ENCODE data around the gene HEXB. TPM values are rescaled to one million over a fixed set of nuclear protein-coding genes. Genes with fewer than 3 reads are reported as not detected.

The HEXB gene
- total RNA-seq, 5 donors from 2014 or later (not counting 1 experiment from before 2014, with no cell fraction given): 32.5 to 52.0 (median 44.0) TPM

DNA sequence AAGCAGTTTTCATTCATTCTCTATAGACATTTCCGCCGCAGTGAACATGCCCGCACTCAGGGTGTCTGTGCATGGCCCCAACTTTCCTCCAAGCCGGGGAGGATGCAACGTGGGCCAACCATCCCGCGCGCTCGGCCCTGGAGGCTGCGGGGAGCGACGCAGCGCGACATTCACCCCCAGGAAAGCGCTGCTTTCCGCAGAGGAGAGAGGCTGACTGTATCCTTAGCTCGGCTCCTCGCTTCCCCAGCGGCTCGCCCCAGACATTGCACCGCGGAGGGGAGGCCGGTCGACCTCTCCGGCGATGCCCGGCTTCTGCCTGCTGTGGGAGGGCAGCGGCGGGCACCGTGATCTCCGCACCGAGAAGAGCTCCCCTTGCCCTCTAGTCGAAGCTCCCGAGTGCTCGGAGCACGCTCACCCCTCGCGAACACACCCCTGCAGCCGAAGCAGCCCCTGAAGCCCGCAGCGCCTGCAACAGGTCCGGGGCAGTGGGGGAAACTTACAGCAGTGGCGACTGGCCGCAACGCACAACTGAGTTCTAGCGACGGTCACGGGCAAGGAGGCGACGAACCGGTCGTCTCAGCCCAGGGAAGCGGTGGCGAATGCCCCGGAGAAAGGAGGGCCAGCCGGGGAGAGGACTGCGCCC lies 45.1 kb upstream of the HEXB start:
- peak overlapping the region; percentile 61 to 85 for H3K4me3 ChIP-seq (ENCODE audit: control insufficient read depth in 1 of 2, extremely low read depth in 1 of 2, low read length in 1 of 2)
- H3K27ac ChIP-seq (ENCODE audit: low read length): no peak overlapping the region
- ChIA-PET CTCF (interaction anchor here (0.7 to 2.0 kb wide), 9 partner anchors 9 to 697 kb away, joined by 3 to 9 read pairs (median 3); no protein-coding TSS in a partner anchor), POLR2A (interaction anchor here in 1 of 2 donors (0.6 to 1.0 kb wide), 3 partner anchors 9 to 70 kb away, joined by 3 to 8 read pairs (median 4); no protein-coding TSS in a partner anchor)
- WGBS (ENCODE audit: insufficient coverage): 1% methylated on average over 54 of the region's 57 CpGs
- H3K27me3 Mint-ChIP-seq: peaks cover 8 to 16% of the 10 kb centered on the region in 2 donors
- peaks cover 5% of the 10 kb centered on the region for H3K36me3 Mint-ChIP-seq
- H3K27ac Mint-ChIP-seq: peak overlapping the region in 1 of 2 donors; percentile 34
- peaks cover 28 to 38% (median 31%) of the 10 kb centered on the region in 3 donors for H3K4me1 Mint-ChIP-seq
- no peaks in the 10 kb centered on the region for H3K36me3 ChIP-seq (ENCODE audit: control insufficient read depth in 2 of 2, extremely low read depth in 1 of 2, insufficient read depth in 1 of 2, low read length in 1 of 2)
- H3K27me3 ChIP-seq (replicated peaks in 1 of 2; ENCODE audit: control insufficient read depth in 2 of 2, extremely low read depth in 1 of 2, insufficient read depth in 2 of 2, low read length in 1 of 2): peaks cover 0 to 24% of the 10 kb centered on the region in 2 experiments
- H3K4me1 ChIP-seq (ENCODE audit: control insufficient read depth in 1 of 2, extremely low read depth in 1 of 2, insufficient read depth in 2 of 2, low read length in 2 of 2): peaks cover 16 to 34% of the 10 kb centered on the region in 2 experiments
- H3K4me3 Mint-ChIP-seq: peak overlapping the region; percentile 83 to 91 (median 87)
- ATAC-seq (replicated peaks in 1 of 4) (peak; percentile 32 to 43 (median 40)), DNase-seq (peak in 24 of 35 experiments; percentile 2 to 52 (median 22))
- H3K9me3 Mint-ChIP-seq: no peaks in the 10 kb centered on the region
- H3K9me3 ChIP-seq: no peaks in the 10 kb centered on the region

DNA sequence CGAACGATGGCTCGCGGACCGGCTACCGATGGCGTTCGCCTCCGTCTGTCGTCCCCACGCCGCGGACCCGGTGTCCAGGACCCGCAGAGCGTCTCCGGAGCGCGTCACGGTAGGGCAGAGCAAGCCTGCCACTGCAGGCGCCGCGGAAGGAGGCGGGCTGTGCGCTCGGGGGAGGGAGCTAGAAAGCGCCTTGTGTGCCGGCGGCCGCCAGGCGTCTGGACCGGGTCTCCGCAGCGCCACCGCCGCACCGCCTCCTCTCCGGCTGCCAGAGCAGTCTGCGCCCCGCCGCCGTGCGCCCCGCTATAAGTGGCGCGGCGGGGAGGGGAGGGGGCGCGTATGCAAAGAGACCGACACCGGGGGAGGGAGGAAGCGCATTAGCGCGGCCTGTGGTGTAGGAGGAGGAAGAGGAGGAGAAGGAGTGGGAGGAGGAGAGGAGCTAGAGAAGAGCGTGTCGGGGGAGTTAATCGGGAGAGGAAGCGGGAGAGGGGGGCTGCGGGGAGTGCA lies 44.5 kb upstream of the HEXB start, which contains the start of gene ENC1:
TSS of gene ENC1 (minus strand) at position 279 of the 504 bp plus-strand sequence. CDS start 4,243 bp downstream, outside the sequence.
- H3K9me3 Mint-ChIP-seq: no peaks in the 10 kb centered on the region
- DNase-seq: peak; percentile 47 to 85 (median 71)
- H3K4me3 ChIP-seq (ENCODE audit: control insufficient read depth in 1 of 2, extremely low read depth in 1 of 2, low read length in 1 of 2): peak within 1 kb of the TSS; percentile 61 to 85
- ChIA-PET POLR2A (interaction anchor here in 1 of 2 donors (0.6 to 1.0 kb wide), 4 partner anchors 10 to 71 kb away, joined by 3 to 8 read pairs (median 4); no protein-coding TSS in a partner anchor), CTCF (interaction anchor here (0.5 to 2.0 kb wide), 12 partner anchors 9 to 866 kb away, joined by 3 to 9 read pairs (median 3); no protein-coding TSS in a partner anchor)
- peak; percentile 85 to 89 (median 86) for ATAC-seq (replicated peaks in 1 of 4)
- peaks cover 4% of the 10 kb centered on the region for H3K36me3 Mint-ChIP-seq
- WGBS (ENCODE audit: insufficient coverage): under 1% methylated on average over 57 of the region's 59 CpGs
- H3K27ac Mint-ChIP-seq: peak within 1 kb of the TSS in 1 of 2 donors; percentile 34
- peaks cover 0 to 24% of the 10 kb centered on the region in 2 experiments for H3K27me3 ChIP-seq (replicated peaks in 1 of 2; ENCODE audit: control insufficient read depth in 2 of 2, extremely low read depth in 1 of 2, insufficient read depth in 2 of 2, low read length in 1 of 2)
- H3K4me1 Mint-ChIP-seq: peaks cover 28 to 38% (median 31%) of the 10 kb centered on the region in 3 donors
- no peaks in the 10 kb centered on the region for H3K36me3 ChIP-seq (ENCODE audit: control insufficient read depth in 2 of 2, extremely low read depth in 1 of 2, insufficient read depth in 1 of 2, low read length in 1 of 2)
- H3K4me3 Mint-ChIP-seq: peak within 1 kb of the TSS; percentile 83 to 91 (median 87)
- H3K27ac ChIP-seq (ENCODE audit: low read length): no peak within 1 kb of the TSS
- H3K9me3 ChIP-seq: no peaks in the 10 kb centered on the region
- H3K4me1 ChIP-seq (ENCODE audit: control insufficient read depth in 1 of 2, extremely low read depth in 1 of 2, insufficient read depth in 2 of 2, low read length in 2 of 2): peaks cover 16 to 34% of the 10 kb centered on the region in 2 experiments
- peaks cover 8 to 14% of the 10 kb centered on the region in 2 donors for H3K27me3 Mint-ChIP-seq

DNA sequence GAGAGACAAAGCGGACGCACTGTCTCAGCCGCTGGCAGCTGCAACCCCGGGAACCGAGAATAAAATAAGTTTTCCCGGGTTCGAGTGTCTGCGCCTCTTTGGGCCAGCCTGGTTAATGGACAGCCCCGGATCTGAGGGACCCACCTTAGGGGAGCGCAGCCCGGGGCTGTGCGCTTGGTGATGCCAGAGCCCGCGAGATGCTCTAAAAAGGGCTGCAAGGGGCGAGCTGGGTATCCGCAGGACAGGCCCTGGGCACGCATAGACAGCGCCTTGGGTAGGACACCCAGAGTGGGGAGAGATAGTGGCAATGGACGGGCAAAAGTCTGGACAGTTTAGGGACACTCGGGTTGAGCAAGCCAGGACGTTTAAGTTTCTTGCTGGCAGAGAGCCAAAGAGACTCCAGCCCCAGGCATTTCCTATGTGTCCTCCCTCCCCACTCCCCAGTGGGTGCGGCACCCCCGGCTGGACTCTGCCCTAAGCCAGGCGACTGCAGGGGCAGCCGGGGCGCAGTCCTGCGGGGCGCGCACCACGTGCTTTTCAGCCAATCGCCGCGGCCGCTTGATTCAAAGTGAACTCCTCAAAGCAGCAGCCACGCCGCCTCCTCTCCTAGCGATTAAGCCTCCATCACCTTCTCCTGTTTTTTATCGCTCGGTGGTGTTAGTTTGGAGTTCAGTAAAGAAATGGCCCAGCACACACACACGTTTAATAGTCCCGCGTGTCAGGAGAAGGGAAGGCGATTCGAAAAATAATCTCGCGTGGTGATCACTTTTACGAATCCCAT lies 43.9 kb upstream of the HEXB start:
- no peak overlapping the region for H3K27ac ChIP-seq (ENCODE audit: low read length)
- Mint-ChIP-seq H3K4me3 (peak overlapping the region; percentile 83 to 91 (median 87)), H3K36me3 (no peaks in the 10 kb centered on the region), H3K9me3 (no peaks in the 10 kb centered on the region), H3K4me1 (peaks cover 28 to 38% (median 31%) of the 10 kb centered on the region in 3 donors), H3K27ac (no peak overlapping the region), H3K27me3 (peaks cover 4 to 8% of the 10 kb centered on the region in 2 donors)
- WGBS (ENCODE audit: insufficient coverage): under 1% methylated on average over 31 of the region's 47 CpGs
- peak overlapping the region; percentile 61 to 85 for H3K4me3 ChIP-seq (ENCODE audit: control insufficient read depth in 1 of 2, extremely low read depth in 1 of 2, low read length in 1 of 2)
- H3K4me1 ChIP-seq (ENCODE audit: control insufficient read depth in 1 of 2, extremely low read depth in 1 of 2, insufficient read depth in 2 of 2, low read length in 2 of 2): peaks cover 16 to 34% of the 10 kb centered on the region in 2 experiments
- H3K27me3 ChIP-seq (replicated peaks in 1 of 2; ENCODE audit: control insufficient read depth in 2 of 2, extremely low read depth in 1 of 2, insufficient read depth in 2 of 2, low read length in 1 of 2): peaks cover 0 to 20% of the 10 kb centered on the region in 2 experiments
- ChIA-PET CTCF (interaction anchor here (0.5 to 2.0 kb wide), 15 partner anchors 9 to 866 kb away, joined by 3 to 9 read pairs (median 3); no protein-coding TSS in a partner anchor), POLR2A (interaction anchor here in 1 of 2 donors (0.6 to 1.0 kb wide), 2 partner anchors 11 to 12 kb away, joined by 3 to 8 read pairs; no protein-coding TSS in a partner anchor)
- H3K36me3 ChIP-seq (ENCODE audit: control insufficient read depth in 2 of 2, extremely low read depth in 1 of 2, insufficient read depth in 1 of 2, low read length in 1 of 2): no peaks in the 10 kb centered on the region
- no peaks in the 10 kb centered on the region for H3K9me3 ChIP-seq
- ATAC-seq (replicated peaks in 1 of 4) (peak; percentile 10 to 19 (median 16)), DNase-seq (peak in 15 of 35 experiments; percentile 6 to 44 (median 16))

DNA sequence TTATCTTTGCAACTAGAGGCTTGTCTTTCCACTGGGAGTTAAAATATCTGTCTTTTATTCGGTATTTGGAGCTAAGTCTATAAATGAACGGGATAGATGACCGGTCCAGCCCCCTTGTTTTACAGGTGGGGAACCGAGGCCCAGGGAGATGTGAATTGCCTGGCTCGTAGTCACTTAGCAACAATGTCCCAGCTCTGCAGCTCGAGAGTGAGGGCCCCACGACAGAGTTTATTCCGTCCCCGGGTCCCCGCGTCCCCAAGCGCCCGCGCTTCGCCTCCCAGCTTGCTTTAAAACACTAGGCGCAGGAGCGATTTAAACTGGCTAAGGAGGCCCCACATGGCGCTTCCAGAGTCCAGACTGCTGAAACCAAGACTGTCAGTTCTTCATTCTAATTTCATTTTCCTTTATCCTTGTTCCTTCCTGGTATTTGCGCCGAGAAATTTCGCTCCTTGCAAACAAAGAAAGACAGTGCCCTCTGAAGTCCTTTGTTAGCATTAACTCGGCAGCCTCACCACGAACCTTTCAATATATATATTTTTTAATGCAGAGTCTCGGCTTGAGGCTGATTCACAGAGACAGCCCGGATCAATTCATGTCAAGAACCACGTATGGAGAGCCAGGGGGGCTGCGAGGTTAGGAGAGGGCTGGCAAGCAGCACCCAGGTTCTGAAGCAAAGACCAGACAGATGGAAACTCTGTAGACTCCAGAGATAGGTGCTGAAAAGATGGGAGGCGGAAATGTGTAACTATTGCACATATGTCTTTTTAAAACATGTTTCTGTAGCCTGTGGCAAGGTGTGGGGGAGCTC lies 43.1 kb upstream of the HEXB start:
- H3K27ac ChIP-seq (ENCODE audit: low read length): no peak overlapping the region
- DNase-seq (peak in 12 of 35 experiments; percentile 2 to 53 (median 14)), ATAC-seq (replicated peaks in 1 of 4) (no peak)
- peaks cover 16 to 34% of the 10 kb centered on the region in 2 experiments for H3K4me1 ChIP-seq (ENCODE audit: control insufficient read depth in 1 of 2, extremely low read depth in 1 of 2, insufficient read depth in 2 of 2, low read length in 2 of 2)
- Mint-ChIP-seq H3K9me3 (no peaks in the 10 kb centered on the region), H3K4me3 (peak overlapping the region; percentile 83 to 91 (median 87)), H3K27ac (no peak overlapping the region), H3K4me1 (peaks cover 28 to 38% (median 31%) of the 10 kb centered on the region in 3 donors), H3K36me3 (no peaks in the 10 kb centered on the region), H3K27me3 (peaks cover 4 to 7% of the 10 kb centered on the region in 2 donors)
- no peaks in the 10 kb centered on the region for H3K36me3 ChIP-seq (ENCODE audit: control insufficient read depth in 2 of 2, extremely low read depth in 1 of 2, insufficient read depth in 1 of 2, low read length in 1 of 2)
- ChIA-PET POLR2A (no interaction called here), CTCF (interaction anchor here (0.5 to 1.7 kb wide), 8 partner anchors 8 to 739 kb away, joined by 3 to 6 read pairs (median 3); no protein-coding TSS in a partner anchor)
- H3K4me3 ChIP-seq (ENCODE audit: control insufficient read depth in 1 of 2, extremely low read depth in 1 of 2, low read length in 1 of 2): peak overlapping the region; percentile 61 to 85
- no peaks in the 10 kb centered on the region for H3K9me3 ChIP-seq
- 7% methylated on average over 16 of the region's 28 CpGs for WGBS (ENCODE audit: insufficient coverage)
- H3K27me3 ChIP-seq (replicated peaks in 1 of 2; ENCODE audit: control insufficient read depth in 2 of 2, extremely low read depth in 1 of 2, insufficient read depth in 2 of 2, low read length in 1 of 2): peaks cover 0 to 19% of the 10 kb centered on the region in 2 experiments

DNA sequence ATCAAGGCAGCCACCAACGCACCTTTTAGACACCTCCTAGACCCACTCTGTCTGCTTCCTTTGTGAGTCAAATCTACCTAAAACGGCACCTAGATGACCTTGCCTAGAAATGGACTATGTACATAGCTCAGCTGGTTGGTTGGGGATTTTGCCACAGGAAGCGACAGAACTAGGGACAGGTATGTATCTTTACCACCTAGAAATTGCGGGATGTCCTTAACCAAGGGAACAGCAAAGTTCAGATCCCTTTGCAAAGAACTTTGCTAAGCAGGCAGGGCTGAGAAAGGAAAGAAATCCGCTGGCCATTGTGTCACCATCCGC lies 42.5 kb upstream of the HEXB start:
- no peak for ATAC-seq (replicated peaks in 1 of 4)
- H3K4me3 ChIP-seq (ENCODE audit: control insufficient read depth in 1 of 2, extremely low read depth in 1 of 2, low read length in 1 of 2): no peak overlapping the region
- peaks cover 28 to 38% (median 31%) of the 10 kb centered on the region in 3 donors for H3K4me1 Mint-ChIP-seq
- no peaks in the 10 kb centered on the region for H3K36me3 Mint-ChIP-seq
- peak overlapping the region in 1 of 3 donors; percentile 91 for H3K4me3 Mint-ChIP-seq
- H3K27me3 ChIP-seq (replicated peaks in 1 of 2; ENCODE audit: control insufficient read depth in 2 of 2, extremely low read depth in 1 of 2, insufficient read depth in 2 of 2, low read length in 1 of 2): peaks cover 0 to 19% of the 10 kb centered on the region in 2 experiments
- peaks cover 16 to 34% of the 10 kb centered on the region in 2 experiments for H3K4me1 ChIP-seq (ENCODE audit: control insufficient read depth in 1 of 2, extremely low read depth in 1 of 2, insufficient read depth in 2 of 2, low read length in 2 of 2)
- WGBS (ENCODE audit: insufficient coverage): 72% methylated on average over 2 of the region's 6 CpGs
- no peaks in the 10 kb centered on the region for H3K9me3 Mint-ChIP-seq
- no peaks in the 10 kb centered on the region for H3K9me3 ChIP-seq
- H3K36me3 ChIP-seq (ENCODE audit: control insufficient read depth in 2 of 2, extremely low read depth in 1 of 2, insufficient read depth in 1 of 2, low read length in 1 of 2): no peaks in the 10 kb centered on the region
- H3K27me3 Mint-ChIP-seq: peaks cover 3 to 4% of the 10 kb centered on the region in 2 donors
- CTCF ChIA-PET: interaction anchor here in 1 of 2 donors (0.6 to 1.7 kb wide), 3 partner anchors 11 to 740 kb away, joined by 3 to 5 read pairs (median 4); no protein-coding TSS in a partner anchor
- H3K27ac Mint-ChIP-seq: no peak overlapping the region
- POLR2A ChIA-PET: no interaction called here
- no peak overlapping the region for H3K27ac ChIP-seq (ENCODE audit: low read length)
- no peak for DNase-seq

Data from T-cell (primary cell).